Measurements from ENCODE around the gene TMED3.

DNA sequence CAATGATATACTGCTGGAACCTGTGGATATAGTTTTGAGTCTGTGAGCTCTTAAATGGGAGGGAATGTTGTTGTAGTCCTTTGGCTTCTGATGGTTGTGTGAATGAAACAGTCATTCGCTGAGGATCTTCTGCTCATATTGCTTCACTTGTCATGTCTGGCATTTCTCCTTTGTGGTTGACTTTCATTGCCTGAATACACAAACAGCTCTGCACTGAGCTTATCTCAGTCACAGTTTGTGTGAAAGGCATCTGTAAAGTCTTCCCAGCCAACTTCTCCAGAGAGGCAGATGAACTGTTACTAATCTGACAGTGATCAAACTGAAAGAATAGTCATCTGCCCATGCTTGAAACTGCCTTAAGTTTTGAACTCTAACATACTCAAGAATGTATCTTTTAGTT, 59.8 kb downstream of the TMED3 start:
- TF ChIP-seq, protein P1, sequence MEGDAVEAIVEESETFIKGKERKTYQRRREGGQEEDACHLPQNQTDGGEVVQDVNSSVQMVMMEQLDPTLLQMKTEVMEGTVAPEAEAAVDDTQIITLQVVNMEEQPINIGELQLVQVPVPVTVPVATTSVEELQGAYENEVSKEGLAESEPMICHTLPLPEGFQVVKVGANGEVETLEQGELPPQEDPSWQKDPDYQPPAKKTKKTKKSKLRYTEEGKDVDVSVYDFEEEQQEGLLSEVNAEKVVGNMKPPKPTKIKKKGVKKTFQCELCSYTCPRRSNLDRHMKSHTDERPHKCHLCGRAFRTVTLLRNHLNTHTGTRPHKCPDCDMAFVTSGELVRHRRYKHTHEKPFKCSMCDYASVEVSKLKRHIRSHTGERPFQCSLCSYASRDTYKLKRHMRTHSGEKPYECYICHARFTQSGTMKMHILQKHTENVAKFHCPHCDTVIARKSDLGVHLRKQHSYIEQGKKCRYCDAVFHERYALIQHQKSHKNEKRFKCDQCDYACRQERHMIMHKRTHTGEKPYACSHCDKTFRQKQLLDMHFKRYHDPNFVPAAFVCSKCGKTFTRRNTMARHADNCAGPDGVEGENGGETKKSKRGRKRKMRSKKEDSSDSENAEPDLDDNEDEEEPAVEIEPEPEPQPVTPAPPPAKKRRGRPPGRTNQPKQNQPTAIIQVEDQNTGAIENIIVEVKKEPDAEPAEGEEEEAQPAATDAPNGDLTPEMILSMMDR (IDR thresholded peaks at IDR 0.05; ENCODE audit: insufficient read depth, low read depth, low read length), result no peak
- no peak for TF ChIP-seq EZH2 (IDR thresholded peaks at IDR 0.05; ENCODE audit: insufficient read depth, low read length)

All from astrocyte (in vitro differentiated cells and primary cell).